Bronchial epithelial cell (primary cell): ENCODE results near the gene RBFOX2. TPM values are rescaled to one million over a fixed set of nuclear protein-coding genes. Genes with fewer than 3 reads are reported as not detected.
A peak's percentile ranks its signal among the peaks of the same experiment; 100 is the strongest.

Experiments
- DNase-seq: peaks from one replicate; pipeline ENCODE4 v3.0.0-alpha.2; 2010; ENCODE audit warnings: low read depth
- FAIRE-seq: peaks from 2 replicates; lab custom pipeline; 2011; peaks lifted over from hg19 to GRCh38; lab: Jason Lieb, UNC
- H3K27me3 ChIP-seq: 2 replicates; pipeline ENCODE4 v1.5.1; 2011; ENCODE audit warnings: low read length; ENCODE audit not compliant: control insufficient read depth, insufficient read depth
- H3K36me3 ChIP-seq: 2 replicates; pipeline ENCODE4 v1.5.1; 2011; ENCODE audit warnings: low read length; ENCODE audit not compliant: control insufficient read depth, insufficient read depth
- H3K4me3 ChIP-seq: 2 replicates; pipeline ENCODE4 v1.5.1; 2011; ENCODE audit warnings: mild to moderate bottlenecking, low read depth, low read length, control low read depth
- total RNA-seq: library from RNA; depleted of rRNA; stranded (reverse); fragments of >200 nt; gene quantifications from 2 replicates; pipeline ENCODE4 v1.2.1, GENCODE V29; 2014
- TF ChIP-seq, protein P1 (sequence below): IDR thresholded peaks from 2 replicates; pipeline ENCODE4 v1.5.1; 2011; ENCODE audit warnings: mild to moderate bottlenecking, moderate library complexity, low read length, control low read depth, inconsistent platforms; ENCODE audit not compliant: insufficient read depth, severe bottlenecking

The RBFOX2 gene
- total RNA-seq, 1 donor from 2014 or later = 69.5 TPM

GRCh38 chr22:35860087-35860733 lies 168.4 kb downstream of the RBFOX2 start:
- no peak for FAIRE-seq
- H3K36me3 ChIP-seq = no peaks in the 10 kb centered on the region
- TF ChIP-seq, protein P1, sequence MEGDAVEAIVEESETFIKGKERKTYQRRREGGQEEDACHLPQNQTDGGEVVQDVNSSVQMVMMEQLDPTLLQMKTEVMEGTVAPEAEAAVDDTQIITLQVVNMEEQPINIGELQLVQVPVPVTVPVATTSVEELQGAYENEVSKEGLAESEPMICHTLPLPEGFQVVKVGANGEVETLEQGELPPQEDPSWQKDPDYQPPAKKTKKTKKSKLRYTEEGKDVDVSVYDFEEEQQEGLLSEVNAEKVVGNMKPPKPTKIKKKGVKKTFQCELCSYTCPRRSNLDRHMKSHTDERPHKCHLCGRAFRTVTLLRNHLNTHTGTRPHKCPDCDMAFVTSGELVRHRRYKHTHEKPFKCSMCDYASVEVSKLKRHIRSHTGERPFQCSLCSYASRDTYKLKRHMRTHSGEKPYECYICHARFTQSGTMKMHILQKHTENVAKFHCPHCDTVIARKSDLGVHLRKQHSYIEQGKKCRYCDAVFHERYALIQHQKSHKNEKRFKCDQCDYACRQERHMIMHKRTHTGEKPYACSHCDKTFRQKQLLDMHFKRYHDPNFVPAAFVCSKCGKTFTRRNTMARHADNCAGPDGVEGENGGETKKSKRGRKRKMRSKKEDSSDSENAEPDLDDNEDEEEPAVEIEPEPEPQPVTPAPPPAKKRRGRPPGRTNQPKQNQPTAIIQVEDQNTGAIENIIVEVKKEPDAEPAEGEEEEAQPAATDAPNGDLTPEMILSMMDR = no peak
- peak; percentile 27 for DNase-seq
- H3K4me3 ChIP-seq = no peak overlapping the region
- H3K27me3 ChIP-seq = no peaks in the 10 kb centered on the region

- Histone ChIP-seq H3K27me3 (no peaks in the 10 kb centered on the region), H3K36me3 (no peaks in the 10 kb centered on the region), H3K4me3 (no peak overlapping the region)
- TF ChIP-seq, protein P1 = no peak
- no peak for DNase-seq
- no peak for FAIRE-seq
Observed at GRCh38 chr22:35854334-35854733, 174.3 kb downstream of the RBFOX2 start.

DNA sequence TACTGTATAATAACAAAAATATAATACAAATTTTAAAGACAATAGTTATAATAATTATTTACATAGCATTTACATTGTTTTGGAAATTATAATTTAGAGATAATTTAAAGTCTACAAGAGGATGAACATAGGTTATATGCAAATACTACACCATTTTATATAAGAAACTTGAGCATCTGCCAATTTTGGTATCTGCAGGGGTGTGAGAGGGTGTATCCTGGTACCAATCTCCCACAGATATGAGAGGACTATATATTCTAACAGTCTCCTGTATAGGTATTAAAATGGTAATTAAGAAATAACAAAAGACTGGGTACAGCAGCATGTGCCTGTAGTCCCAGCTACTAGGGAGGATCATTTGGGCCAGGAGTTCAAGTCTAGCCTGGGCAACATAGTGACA lies 176.5 kb downstream of the RBFOX2 start:
- no peaks in the 10 kb centered on the region for H3K36me3 ChIP-seq
- no peaks in the 10 kb centered on the region for H3K27me3 ChIP-seq
- DNase-seq (no peak), FAIRE-seq (no peak)
- no peak overlapping the region for H3K4me3 ChIP-seq
- TF ChIP-seq, protein P1 = no peak

DNA sequence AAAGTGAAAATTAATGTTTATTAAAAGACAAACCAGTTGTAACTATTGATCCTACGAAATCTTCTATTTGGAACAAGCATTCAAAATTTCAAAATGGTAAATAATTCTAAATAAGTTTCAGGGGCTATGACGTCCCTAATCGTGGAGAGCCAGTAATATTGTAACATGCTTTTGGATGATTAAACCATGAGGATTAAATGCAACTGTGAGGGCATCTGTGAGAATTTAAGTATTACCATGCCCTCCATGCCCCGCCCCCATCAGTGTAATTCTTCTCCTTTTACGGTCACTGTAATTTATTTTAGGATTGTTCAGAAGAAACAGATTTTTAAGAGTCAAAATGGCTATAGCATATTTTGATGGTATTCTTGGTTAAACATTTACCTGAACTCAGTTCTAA lies 177.8 kb downstream of the RBFOX2 start:
- no peak for FAIRE-seq
- Histone ChIP-seq H3K4me3 (no peak overlapping the region), H3K36me3 (no peaks in the 10 kb centered on the region), H3K27me3 (no peaks in the 10 kb centered on the region)
- DNase-seq = no peak
- TF ChIP-seq, protein P1 = no peak

DNA sequence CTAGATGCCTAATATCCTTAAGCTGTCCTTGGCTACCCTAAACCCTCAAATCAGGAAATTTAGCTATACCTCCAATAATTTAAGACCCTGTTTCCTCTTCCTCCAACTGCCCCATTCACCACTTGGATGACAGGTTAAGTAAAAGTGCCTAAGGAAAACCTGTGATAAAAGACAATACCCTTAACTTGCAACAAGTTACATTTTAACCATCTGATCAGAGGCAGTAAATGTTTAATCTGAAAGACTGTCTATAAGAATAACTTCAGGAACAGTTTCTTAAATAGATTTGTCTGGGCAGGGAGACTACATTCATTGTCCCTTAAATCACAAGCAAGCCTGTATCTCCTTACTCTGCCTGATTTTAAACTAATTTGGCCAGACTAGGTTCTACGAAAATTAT lies 181.8 kb downstream of the RBFOX2 start:
- Histone ChIP-seq H3K4me3 (no peak overlapping the region), H3K27me3 (no peaks in the 10 kb centered on the region), H3K36me3 (no peaks in the 10 kb centered on the region)
- no peak for DNase-seq
- TF ChIP-seq, protein P1 = no peak
- FAIRE-seq = no peak

- Histone ChIP-seq H3K36me3 (no peaks in the 10 kb centered on the region), H3K4me3 (no peak overlapping the region), H3K27me3 (no peaks in the 10 kb centered on the region)
- DNase-seq = no peak
- TF ChIP-seq, protein P1 = no peak
- FAIRE-seq = no peak
Observed at GRCh38 chr22:35844886-35845285, 183.7 kb downstream of the RBFOX2 start.
